22Rv1 (cell line): ENCODE measurements around the gene GAP43.

ENCODE experiments used
- H3K27ac ChIP-seq: fragments of 450-650 bp; 2 replicates; pipeline ENCODE4 v1.5.1; 2017
- ZFX ChIP-seq: fragments of 450-650 bp; IDR thresholded peaks from 2 replicates; pipeline ENCODE4 v1.6.1; 2017; ENCODE audit warnings: antibody characterized with exemption, borderline replicate concordance
- TF ChIP-seq, protein P1 (sequence below): fragments of 450-650 bp; IDR thresholded peaks from 2 replicates; pipeline ENCODE4 v1.5.1; 2017; ENCODE audit warnings: mild to moderate bottlenecking

Gene GAP43

DNA sequence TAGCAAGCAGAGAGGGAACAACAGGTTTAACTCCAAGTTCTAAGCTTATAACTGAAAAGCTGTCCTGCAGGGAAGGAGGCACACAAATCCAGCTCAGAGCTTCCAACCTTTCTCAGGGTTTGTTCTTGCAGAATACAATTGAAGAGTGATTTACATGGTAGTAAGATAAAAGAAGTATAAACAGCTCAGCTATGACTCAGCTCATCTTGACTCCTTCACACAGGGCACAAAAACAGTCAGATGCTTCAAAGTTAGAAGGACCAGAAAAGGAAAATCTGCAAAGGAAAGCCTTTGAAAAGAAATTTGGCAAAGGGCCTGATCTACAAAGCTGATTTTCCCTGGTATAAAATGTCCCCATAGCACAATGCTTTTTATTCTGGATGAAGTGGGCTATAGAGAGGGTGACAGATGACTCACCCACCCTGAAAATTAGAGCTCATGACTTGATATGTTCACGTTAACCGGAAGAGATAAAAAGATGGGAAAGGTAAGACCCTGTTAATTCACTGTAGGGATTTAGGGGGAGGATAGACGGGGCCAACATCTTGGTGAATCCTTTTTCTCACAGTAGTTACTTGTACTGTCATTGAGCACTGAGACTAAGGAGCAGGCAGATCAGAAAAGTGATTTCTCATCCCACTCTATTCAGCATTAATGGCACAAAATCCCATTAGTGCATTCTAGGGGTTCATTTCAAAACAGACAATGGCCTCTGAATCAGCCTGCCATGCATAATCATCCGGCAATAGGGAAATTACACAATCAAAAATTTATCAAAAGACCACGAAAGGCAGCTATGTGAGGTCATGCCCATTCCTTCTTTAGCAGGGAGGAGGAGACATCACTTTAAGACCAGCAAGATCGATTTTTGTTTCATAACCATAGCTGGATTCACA is 143.5 kb downstream of the GAP43 start:
- TF ChIP-seq, protein P1, sequence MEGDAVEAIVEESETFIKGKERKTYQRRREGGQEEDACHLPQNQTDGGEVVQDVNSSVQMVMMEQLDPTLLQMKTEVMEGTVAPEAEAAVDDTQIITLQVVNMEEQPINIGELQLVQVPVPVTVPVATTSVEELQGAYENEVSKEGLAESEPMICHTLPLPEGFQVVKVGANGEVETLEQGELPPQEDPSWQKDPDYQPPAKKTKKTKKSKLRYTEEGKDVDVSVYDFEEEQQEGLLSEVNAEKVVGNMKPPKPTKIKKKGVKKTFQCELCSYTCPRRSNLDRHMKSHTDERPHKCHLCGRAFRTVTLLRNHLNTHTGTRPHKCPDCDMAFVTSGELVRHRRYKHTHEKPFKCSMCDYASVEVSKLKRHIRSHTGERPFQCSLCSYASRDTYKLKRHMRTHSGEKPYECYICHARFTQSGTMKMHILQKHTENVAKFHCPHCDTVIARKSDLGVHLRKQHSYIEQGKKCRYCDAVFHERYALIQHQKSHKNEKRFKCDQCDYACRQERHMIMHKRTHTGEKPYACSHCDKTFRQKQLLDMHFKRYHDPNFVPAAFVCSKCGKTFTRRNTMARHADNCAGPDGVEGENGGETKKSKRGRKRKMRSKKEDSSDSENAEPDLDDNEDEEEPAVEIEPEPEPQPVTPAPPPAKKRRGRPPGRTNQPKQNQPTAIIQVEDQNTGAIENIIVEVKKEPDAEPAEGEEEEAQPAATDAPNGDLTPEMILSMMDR = no peak
- no peak for TF ChIP-seq ZFX
- H3K27ac ChIP-seq = no peak overlapping the region

DNA sequence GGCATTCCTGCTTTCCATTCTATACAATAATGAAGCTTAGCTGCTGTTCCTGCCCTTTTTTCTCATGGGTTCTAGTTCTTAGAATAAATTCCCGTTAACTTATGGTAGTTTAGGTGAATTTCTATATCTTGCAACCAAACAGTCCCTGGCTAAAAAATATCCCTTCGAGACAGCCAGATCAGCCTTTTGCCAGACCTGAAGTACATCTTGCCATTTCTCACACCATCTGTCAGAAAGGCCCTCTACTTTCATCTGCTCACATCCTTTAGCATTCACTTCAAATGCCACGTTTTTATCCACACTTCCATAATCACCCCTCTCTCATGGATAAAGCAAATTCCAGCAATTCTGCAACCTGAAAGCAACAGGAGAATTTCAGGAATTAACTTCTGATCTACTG is 145.4 kb downstream of the GAP43 start:
- no peak overlapping the region for H3K27ac ChIP-seq
- no peak for TF ChIP-seq ZFX
- TF ChIP-seq, protein P1 = no peak
